Naive thymus-derived CD4-positive, alpha-beta T cell (primary cell): ENCODE results near the gene SLC50A1. TPM values are rescaled to one million over a fixed set of nuclear protein-coding genes. Genes with fewer than 3 reads are reported as not detected.

Experiments used
- ATAC-seq: fragments of 150-1000 bp; cut with Tn5 transposase; 2 replicates; pipeline ENCODE4 v1.10.0; 2021; ENCODE audit warnings: mild to moderate bottlenecking, moderate library complexity
- CTCF ChIA-PET: fragments of 350-600 bp; sonication (Branson Sonifier 250); formaldehyde crosslinking; loops from one replicate; lab custom pipeline; 2021; ENCODE audit warnings: antibody characterized with exemption; lab: Charles Lee
- POLR2A ChIA-PET: fragments of 350-600 bp; sonication (Branson Sonifier 250); formaldehyde crosslinking; loops from one replicate; lab custom pipeline; 2021; ENCODE audit warnings: antibody characterized with exemption, inconsistent platforms; lab: Charles Lee
- DNase-seq, 9 donors: peaks; one replicate each; pipeline versions ENCODE4 v3.0.0 to v3.0.0-alpha.2; 2020 to 2022; ENCODE audit warnings: mixed read lengths in 1 of 9
- H3K27ac ChIP-seq: one replicate; pipeline ENCODE4 v1.7.0; 2013; ENCODE audit warnings: mild to moderate bottlenecking, low read depth, low read length, moderate library complexity
- H3K27me3 ChIP-seq, 2 donors: one replicate each; pipeline ENCODE4 v1.7.0; 2013; ENCODE audit warnings: low read length in 2 of 2, mild to moderate bottlenecking in 2 of 2, moderate library complexity in 2 of 2; ENCODE audit not compliant: control insufficient read depth in 2 of 2, insufficient read depth in 2 of 2
- H3K36me3 ChIP-seq, 3 experiments: 1 replicate in 2 of 3; 2 replicates in 1 of 3; pipeline ENCODE4 v1.7.0; 2013; ENCODE audit warnings: low read length in 3 of 3, mild to moderate bottlenecking in 3 of 3, moderate library complexity in 1 of 3; ENCODE audit not compliant: insufficient read depth in 3 of 3, control insufficient read depth in 2 of 3
- H3K4me1 ChIP-seq, 2 donors: one replicate each; pipeline ENCODE4 v1.7.0; 2013; ENCODE audit warnings: low read length in 2 of 2, mild to moderate bottlenecking in 2 of 2, moderate library complexity in 1 of 2; ENCODE audit not compliant: control insufficient read depth in 2 of 2, insufficient read depth in 2 of 2
- H3K4me3 ChIP-seq: 2 replicates; pipeline ENCODE4 v1.7.0; 2013; ENCODE audit warnings: mild to moderate bottlenecking, low read length
- H3K9me3 ChIP-seq, 3 experiments: 1 replicate in 2 of 3; 2 replicates in 1 of 3; pipeline ENCODE4 v1.7.0; 2013; ENCODE audit warnings: low read length in 3 of 3; ENCODE audit not compliant: control insufficient read depth in 2 of 3
- H3K27ac Mint-ChIP-seq, 9 donors: one replicate each; pipeline ENCODE4 v1.8.0; 2020 to 2022; ENCODE audit warnings: mixed read lengths in 9 of 9, mild to moderate bottlenecking in 8 of 9, moderate library complexity in 5 of 9, inconsistent platforms in 2 of 9
- H3K27me3 Mint-ChIP-seq, 5 donors: one replicate each; pipeline ENCODE4 v1.8.0; 2021 to 2022; ENCODE audit warnings: mixed read lengths in 5 of 5, mild to moderate bottlenecking in 1 of 5
- H3K36me3 Mint-ChIP-seq, 5 donors: one replicate each; pipeline ENCODE4 v1.8.0; 2020 to 2022; ENCODE audit warnings: mixed read lengths in 5 of 5, mild to moderate bottlenecking in 3 of 5, inconsistent platforms in 1 of 5
- H3K4me1 Mint-ChIP-seq, 7 donors: one replicate each; pipeline ENCODE4 v1.8.0; 2020 to 2022; ENCODE audit warnings: mixed read lengths in 7 of 7, mild to moderate bottlenecking in 3 of 7, inconsistent platforms in 1 of 7
- H3K4me3 Mint-ChIP-seq, 10 donors: one replicate each; pipeline ENCODE4 v1.8.0; 2020 to 2022; ENCODE audit warnings: mild to moderate bottlenecking in 10 of 10, mixed read lengths in 10 of 10, moderate library complexity in 6 of 10, inconsistent platforms in 2 of 10
- H3K9me3 Mint-ChIP-seq, 11 donors: one replicate each; pipeline ENCODE4 v1.8.0; 2020 to 2022; ENCODE audit warnings: mixed read lengths in 11 of 11, mild to moderate bottlenecking in 4 of 11, inconsistent platforms in 1 of 11, moderate library complexity in 1 of 11
- intact Hi-C, 2 donors: fragments of 100-400 bp; cut with micrococcal nuclease; formaldehyde crosslinking; loops; one replicate each; pipeline ENCODE4 v1.15.1; 2023
- polyA plus RNA-seq, 2 donors: library from polyadenylated mRNA; unstranded; fragments of 300-500 nt; fragmentation: Illumina TruSeq; gene quantifications; one replicate each; pipeline ENCODE4 v1.2.3, GENCODE V29; 2021
- total RNA-seq, 6 experiments: library from RNA in 5 of 6; stranded (reverse) in 5 of 6; gene quantifications; 1 replicate in 5 of 6; 2 replicates in 1 of 6; pipeline ENCODE4 v1.2.3 and lab custom pipeline; 2021 to 2026

SLC50A1 gene
- total and polyA plus RNA-seq, 7 experiments from 2014 or later = 21.1 to 64.8 (median 26.6) TPM

- H3K9me3 Mint-ChIP-seq = no peaks in the 10 kb centered on the region
- ChIA-PET CTCF (interaction anchor here (1.6 to 2.9 kb wide), 3 partner anchors 39 to 45 kb away, joined by 4 to 14 read pairs (median 8); partner anchors contain the start of gene KRTCAP2), POLR2A (interaction anchor here (0.7 to 1.3 kb wide), 5 partner anchors 9 to 113 kb away, joined by 3 to 5 read pairs (median 3); no protein-coding TSS in a partner anchor)
- H3K4me3 Mint-ChIP-seq = peak overlapping the region in 9 of 10 donors; percentile 9 to 97 (median 88)
- no peaks in the 10 kb centered on the region for H3K9me3 ChIP-seq
- peaks cover 0 to 18% (median 0%) of the 10 kb centered on the region in 3 experiments for H3K36me3 ChIP-seq
- H3K4me3 ChIP-seq = no peak overlapping the region
- H3K27ac Mint-ChIP-seq = peak overlapping the region in 8 of 9 donors; percentile 19 to 96 (median 84)
- H3K36me3 Mint-ChIP-seq = peaks cover 0 to 9% (median 2%) of the 10 kb centered on the region in 5 donors
- intact Hi-C loops = no loop called here
- H3K27me3 Mint-ChIP-seq = peaks cover 0 to 44% (median 7%) of the 10 kb centered on the region in 5 donors
- DNase-seq (no peak), ATAC-seq (no peak)
- H3K27ac ChIP-seq = peak overlapping the region; percentile 55
- H3K27me3 ChIP-seq = peaks cover 0 to 6% of the 10 kb centered on the region in 2 donors
- peaks cover 30 to 32% of the 10 kb centered on the region in 2 donors for H3K4me1 ChIP-seq
- peaks cover 32 to 57% (median 48%) of the 10 kb centered on the region in 7 donors for H3K4me1 Mint-ChIP-seq
These were observed 5.2 kb upstream of the SLC50A1 start for GRCh38 chr1:155130272-155131006.

- peaks cover 30 to 32% of the 10 kb centered on the region in 2 donors for H3K4me1 ChIP-seq
- ChIA-PET CTCF (interaction anchor here (1.6 kb wide), 1 partner anchor 46 kb away, joined by 4 read pairs; no protein-coding TSS in a partner anchor), POLR2A (interaction anchor here (0.8 kb wide), 1 partner anchor 11 kb away, joined by 3 read pairs; no protein-coding TSS in a partner anchor)
- intact Hi-C loops = no loop called here
- peaks cover 0 to 9% (median 3%) of the 10 kb centered on the region in 5 donors for H3K36me3 Mint-ChIP-seq
- H3K9me3 Mint-ChIP-seq = no peaks in the 10 kb centered on the region
- peaks cover 0 to 24% (median 0%) of the 10 kb centered on the region in 3 experiments for H3K36me3 ChIP-seq
- H3K27me3 Mint-ChIP-seq = peaks cover 0 to 38% (median 7%) of the 10 kb centered on the region in 5 donors
- H3K4me1 Mint-ChIP-seq = peaks cover 37 to 57% (median 52%) of the 10 kb centered on the region in 7 donors
- ATAC-seq (no peak), DNase-seq (no peak)
- no peak overlapping the region for H3K4me3 ChIP-seq
- H3K27ac Mint-ChIP-seq = peak overlapping the region in 7 of 9 donors; percentile 54 to 96 (median 79)
- H3K4me3 Mint-ChIP-seq = peak overlapping the region in 3 of 10 donors; percentile 12 to 97 (median 55)
- no peaks in the 10 kb centered on the region for H3K9me3 ChIP-seq
- peak overlapping the region; percentile 55 for H3K27ac ChIP-seq
- H3K27me3 ChIP-seq = peaks cover 0 to 6% of the 10 kb centered on the region in 2 donors
These were observed 4.4 kb upstream of the SLC50A1 start for GRCh38 chr1:155131285-155131684.

- peaks cover 0 to 6% of the 10 kb centered on the region in 2 donors for H3K27me3 ChIP-seq
- H3K4me1 Mint-ChIP-seq = peaks cover 37 to 56% (median 52%) of the 10 kb centered on the region in 7 donors
- intact Hi-C loops = no loop called here
- ChIA-PET CTCF (interaction anchor here (1.6 kb wide), 1 partner anchor 47 kb away, joined by 4 read pairs; no protein-coding TSS in a partner anchor), POLR2A (no interaction called here)
- H3K4me1 ChIP-seq = peaks cover 26 to 35% of the 10 kb centered on the region in 2 donors
- H3K4me3 ChIP-seq = no peak overlapping the region
- H3K4me3 Mint-ChIP-seq = peak overlapping the region in 1 of 10 donors; percentile 18
- peaks cover 0 to 32% (median 4%) of the 10 kb centered on the region in 5 donors for H3K27me3 Mint-ChIP-seq
- DNase-seq = no peak
- no peaks in the 10 kb centered on the region for H3K9me3 ChIP-seq
- no peak for ATAC-seq
- H3K36me3 ChIP-seq = peaks cover 0 to 24% (median 0%) of the 10 kb centered on the region in 3 experiments
- H3K36me3 Mint-ChIP-seq = peaks cover 0 to 9% (median 2%) of the 10 kb centered on the region in 5 donors
- no peaks in the 10 kb centered on the region for H3K9me3 Mint-ChIP-seq
- no peak overlapping the region for H3K27ac ChIP-seq
- peak overlapping the region in 5 of 9 donors; percentile 60 to 91 (median 75) for H3K27ac Mint-ChIP-seq
These were observed 3.8 kb upstream of the SLC50A1 start for GRCh38 chr1:155131856-155132255.

DNA sequence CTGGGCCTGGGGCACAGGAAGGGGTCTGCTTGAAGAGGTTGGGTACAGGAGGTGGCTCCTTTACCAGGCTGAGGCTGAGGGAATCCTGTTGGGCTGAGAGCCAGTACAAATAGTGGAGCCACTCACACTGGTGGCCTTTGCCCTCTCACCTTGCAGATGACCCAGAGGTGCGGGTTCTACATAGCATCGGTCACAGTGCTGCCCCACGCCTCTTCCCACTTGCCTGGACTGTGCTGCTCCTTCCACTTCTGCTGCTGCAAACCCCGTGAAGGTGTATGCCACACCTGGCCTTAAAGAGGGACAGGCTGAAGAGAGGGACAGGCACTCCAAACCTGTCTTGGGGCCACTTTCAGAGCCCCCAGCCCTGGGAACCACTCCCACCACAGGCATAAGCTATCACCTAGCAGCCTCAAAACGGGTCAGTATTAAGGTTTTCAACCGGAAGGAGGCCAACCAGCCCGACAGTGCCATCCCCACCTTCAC, 1.8 kb upstream of the SLC50A1 start:
- Histone ChIP-seq H3K4me3 (no peak overlapping the region), H3K27me3 (peaks cover 0 to 6% of the 10 kb centered on the region in 2 donors), H3K9me3 (no peaks in the 10 kb centered on the region), H3K4me1 (peaks cover 10 to 31% of the 10 kb centered on the region in 2 donors), H3K36me3 (peaks cover 0 to 24% (median 0%) of the 10 kb centered on the region in 3 experiments), H3K27ac (peak overlapping the region; percentile 99)
- ChIA-PET CTCF (interaction anchor here (1.0 to 3.0 kb wide), 3 partner anchors 42 to 60 kb away, joined by 3 to 14 read pairs (median 4); no protein-coding TSS in a partner anchor), POLR2A (interaction anchor here (1.6 to 1.9 kb wide), 2 partner anchors 41 to 178 kb away, joined by 4 to 5 read pairs; partner anchors contain the start of gene PBXIP1)
- Mint-ChIP-seq H3K27me3 (peaks cover 0 to 14% (median 0%) of the 10 kb centered on the region in 5 donors), H3K27ac (peak overlapping the region in 6 of 9 donors; percentile 1 to 99 (median 72)), H3K36me3 (peaks cover 0 to 11% (median 4%) of the 10 kb centered on the region in 5 donors), H3K4me3 (peak overlapping the region in 5 of 10 donors; percentile 17 to 100 (median 92)), H3K4me1 (peaks cover 40 to 61% (median 54%) of the 10 kb centered on the region in 7 donors), H3K9me3 (no peaks in the 10 kb centered on the region)
- ATAC-seq = no peak
- no peak for DNase-seq
- intact Hi-C loops = loop anchor here in 1 of 2 donors (2.0 kb wide), 3 partner anchors 49 to 575 kb away; partner anchors contain the start of gene UBE2Q1

- Histone ChIP-seq H3K9me3 (no peaks in the 10 kb centered on the region), H3K27me3 (peaks cover 0 to 5% of the 10 kb centered on the region in 2 donors), H3K36me3 (peaks cover 0 to 24% (median 0%) of the 10 kb centered on the region in 3 experiments), H3K4me1 (peaks cover 6 to 27% of the 10 kb centered on the region in 2 donors), H3K27ac (peak overlapping the region; percentile 99), H3K4me3 (no peak overlapping the region)
- H3K4me3 Mint-ChIP-seq = peak overlapping the region; percentile 91 to 100 (median 98)
- ChIA-PET CTCF (interaction anchor here (1.4 to 3.0 kb wide), 3 partner anchors 43 to 59 kb away, joined by 4 to 14 read pairs (median 5); no protein-coding TSS in a partner anchor), POLR2A (interaction anchor here (1.1 to 1.9 kb wide), 4 partner anchors 8 to 178 kb away, joined by 4 to 5 read pairs (median 4); partner anchors contain the start of gene PBXIP1)
- ATAC-seq (no peak), DNase-seq (no peak)
- peaks cover 0 to 10% (median 0%) of the 10 kb centered on the region in 5 donors for H3K27me3 Mint-ChIP-seq
- H3K27ac Mint-ChIP-seq = peak overlapping the region; percentile 95 to 100 (median 98)
- no peaks in the 10 kb centered on the region for H3K9me3 Mint-ChIP-seq
- peaks cover 41 to 60% (median 51%) of the 10 kb centered on the region in 7 donors for H3K4me1 Mint-ChIP-seq
- intact Hi-C loops = loop anchor here in 1 of 2 donors (2.0 kb wide), 3 partner anchors 50 to 576 kb away; partner anchors contain the start of gene UBE2Q1
- peaks cover 0 to 13% (median 4%) of the 10 kb centered on the region in 5 donors for H3K36me3 Mint-ChIP-seq
These were observed 1.3 kb upstream of the SLC50A1 start for GRCh38 chr1:155134322-155134721.
